ENCODE measurements around the gene GAMT.

The GAMT gene

DNA sequence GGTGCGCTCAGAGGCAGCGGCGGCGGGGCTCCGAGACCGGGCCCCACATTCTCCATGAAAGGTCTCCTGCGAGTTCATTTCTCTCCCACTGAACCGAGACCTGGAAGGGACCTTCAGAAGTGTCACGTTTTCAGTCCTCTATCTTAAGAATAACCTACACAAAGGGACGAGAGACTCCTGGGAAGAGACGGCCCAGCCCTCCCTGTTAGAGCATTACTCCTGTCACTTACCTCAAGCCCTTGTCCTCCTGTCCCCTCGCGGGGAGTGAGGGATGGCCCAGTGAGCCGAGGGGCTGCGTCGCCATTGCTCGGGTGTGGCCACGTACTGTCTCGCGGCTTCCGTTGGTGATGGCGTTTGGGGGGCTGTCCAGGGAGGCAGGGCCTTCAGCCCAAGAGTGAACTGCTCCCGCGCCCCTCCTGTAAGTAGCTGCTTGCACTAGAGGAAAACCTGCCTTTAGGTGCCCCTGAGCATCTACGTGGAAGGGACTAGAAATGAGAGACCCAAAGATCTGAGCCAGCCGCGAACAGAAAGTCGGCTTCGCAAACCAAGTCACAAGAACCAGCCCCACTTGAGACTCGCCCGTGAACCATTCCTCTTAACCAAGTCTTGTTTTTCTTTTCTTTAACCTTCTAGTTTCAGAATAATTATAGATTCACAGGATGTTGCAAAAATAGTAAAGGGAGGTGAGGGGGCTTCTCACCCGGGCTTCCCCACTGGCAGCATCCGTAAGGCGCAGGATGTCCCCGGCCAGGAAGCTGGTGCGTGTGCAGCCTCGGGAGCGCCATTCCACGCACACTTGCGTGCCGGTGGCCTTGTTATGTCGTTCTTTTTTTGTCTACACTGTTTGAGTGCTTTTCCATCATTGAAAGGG, 38.7 kb downstream of the GAMT start:
- TF ChIP-seq, protein P1, sequence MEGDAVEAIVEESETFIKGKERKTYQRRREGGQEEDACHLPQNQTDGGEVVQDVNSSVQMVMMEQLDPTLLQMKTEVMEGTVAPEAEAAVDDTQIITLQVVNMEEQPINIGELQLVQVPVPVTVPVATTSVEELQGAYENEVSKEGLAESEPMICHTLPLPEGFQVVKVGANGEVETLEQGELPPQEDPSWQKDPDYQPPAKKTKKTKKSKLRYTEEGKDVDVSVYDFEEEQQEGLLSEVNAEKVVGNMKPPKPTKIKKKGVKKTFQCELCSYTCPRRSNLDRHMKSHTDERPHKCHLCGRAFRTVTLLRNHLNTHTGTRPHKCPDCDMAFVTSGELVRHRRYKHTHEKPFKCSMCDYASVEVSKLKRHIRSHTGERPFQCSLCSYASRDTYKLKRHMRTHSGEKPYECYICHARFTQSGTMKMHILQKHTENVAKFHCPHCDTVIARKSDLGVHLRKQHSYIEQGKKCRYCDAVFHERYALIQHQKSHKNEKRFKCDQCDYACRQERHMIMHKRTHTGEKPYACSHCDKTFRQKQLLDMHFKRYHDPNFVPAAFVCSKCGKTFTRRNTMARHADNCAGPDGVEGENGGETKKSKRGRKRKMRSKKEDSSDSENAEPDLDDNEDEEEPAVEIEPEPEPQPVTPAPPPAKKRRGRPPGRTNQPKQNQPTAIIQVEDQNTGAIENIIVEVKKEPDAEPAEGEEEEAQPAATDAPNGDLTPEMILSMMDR (IDR thresholded peaks at IDR 0.05) = no peak

DNA sequence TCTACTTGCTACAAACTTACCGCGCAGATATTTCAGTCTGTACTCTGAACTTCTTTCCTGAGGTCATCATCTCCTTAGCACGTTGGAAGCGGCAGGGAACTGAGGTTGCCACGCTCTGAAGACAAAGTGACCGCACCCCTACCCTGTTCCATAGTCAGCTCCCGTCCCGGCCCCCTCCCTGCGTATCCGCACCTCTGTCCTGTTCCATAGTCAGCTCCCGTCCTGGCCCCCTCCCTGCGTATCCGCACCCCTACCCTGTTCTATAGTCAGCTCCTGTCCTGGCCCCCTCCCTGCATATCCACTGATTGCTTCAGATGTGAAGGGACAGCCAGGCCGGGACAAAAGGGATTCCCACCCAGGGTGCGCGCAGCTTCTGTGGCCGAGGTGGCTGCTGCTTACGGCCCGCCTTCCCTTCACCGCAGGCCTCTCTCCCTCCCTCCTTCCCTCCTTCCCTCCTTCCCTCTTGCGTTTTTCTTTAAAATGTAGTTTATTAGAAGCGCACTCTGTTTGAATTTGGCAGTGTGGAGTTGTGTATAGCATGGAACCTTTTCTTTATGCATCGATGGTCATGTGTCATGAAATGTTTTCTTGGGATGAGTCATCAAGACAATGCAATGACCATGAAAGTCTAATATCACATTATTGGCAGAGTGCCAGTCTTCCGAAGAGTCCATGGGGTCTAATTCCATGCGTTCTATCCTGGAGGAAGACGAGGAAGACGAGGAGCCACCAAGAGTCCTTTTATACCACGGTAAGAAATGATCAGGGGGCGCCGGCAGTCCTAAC, 39.5 kb downstream of the GAMT start:
- TF ChIP-seq, protein P1 (IDR thresholded peaks at IDR 0.05) = no peak

DNA sequence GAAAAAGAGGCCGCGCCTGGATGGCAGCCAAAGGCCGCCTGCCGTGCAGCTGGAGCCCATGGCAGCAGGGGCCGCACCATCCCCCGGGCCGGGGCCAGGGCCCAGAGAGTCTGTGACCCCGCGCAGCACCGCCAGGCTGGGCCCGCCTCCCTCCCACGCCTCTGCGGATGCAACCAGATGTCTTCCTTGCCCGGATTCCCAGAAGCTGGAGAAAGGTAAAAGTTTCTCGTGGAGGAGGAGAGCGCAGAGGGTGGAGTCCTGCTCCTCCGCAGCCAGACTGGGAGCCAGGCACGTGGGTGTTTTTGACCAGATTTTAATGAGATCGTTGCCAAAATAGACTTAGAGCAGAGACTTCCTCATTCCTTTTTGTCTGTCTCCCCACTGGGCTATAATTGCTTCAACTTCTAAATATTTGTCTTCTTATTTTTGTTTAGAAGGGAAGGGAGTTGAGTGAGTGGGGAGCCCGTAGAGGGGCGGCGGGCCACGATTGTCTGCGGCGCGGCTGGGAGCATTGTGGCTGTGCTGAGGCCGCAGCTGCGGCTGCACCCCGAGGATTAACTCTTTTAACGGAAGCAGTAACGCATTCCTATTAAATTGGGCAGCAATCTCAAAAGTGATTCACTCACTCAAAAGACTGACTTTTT, 40.4 kb downstream of the GAMT start:
- TF ChIP-seq, protein P1 (IDR thresholded peaks at IDR 0.05) = no peak

DNA sequence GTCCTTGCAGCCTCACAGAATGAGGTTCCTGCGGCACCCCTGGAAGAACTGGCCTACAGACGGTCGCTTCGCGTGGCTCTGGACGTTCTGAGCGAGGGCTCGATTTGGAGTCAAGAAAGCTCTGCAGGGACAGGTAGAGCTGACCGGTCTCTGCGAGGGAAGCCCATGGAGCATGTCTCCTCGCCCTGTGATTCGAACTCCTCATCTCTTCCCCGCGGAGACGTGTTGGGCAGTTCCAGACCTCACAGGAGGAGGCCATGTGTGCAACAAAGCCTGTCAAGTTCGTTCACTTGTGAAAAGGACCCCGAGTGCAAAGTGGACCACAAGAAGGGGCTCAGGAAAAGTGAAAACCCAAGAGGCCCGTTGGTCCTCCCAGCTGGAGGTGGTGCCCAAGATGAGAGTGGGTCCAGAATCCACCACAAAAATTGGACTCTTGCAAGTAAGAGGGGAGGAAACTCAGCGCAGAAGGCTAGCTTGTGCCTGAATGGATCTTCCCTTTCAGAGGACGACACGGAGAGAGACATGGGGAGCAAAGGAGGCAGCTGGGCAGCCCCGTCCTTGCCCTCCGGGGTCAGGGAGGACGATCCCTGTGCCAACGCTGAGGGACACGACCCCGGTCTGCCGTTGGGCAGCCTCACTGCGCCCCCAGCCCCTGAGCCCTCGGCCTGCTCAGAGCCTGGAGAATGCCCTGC, 41.1 kb downstream of the GAMT start:
- TF ChIP-seq, protein P1 (IDR thresholded peaks at IDR 0.05) = no peak

DNA sequence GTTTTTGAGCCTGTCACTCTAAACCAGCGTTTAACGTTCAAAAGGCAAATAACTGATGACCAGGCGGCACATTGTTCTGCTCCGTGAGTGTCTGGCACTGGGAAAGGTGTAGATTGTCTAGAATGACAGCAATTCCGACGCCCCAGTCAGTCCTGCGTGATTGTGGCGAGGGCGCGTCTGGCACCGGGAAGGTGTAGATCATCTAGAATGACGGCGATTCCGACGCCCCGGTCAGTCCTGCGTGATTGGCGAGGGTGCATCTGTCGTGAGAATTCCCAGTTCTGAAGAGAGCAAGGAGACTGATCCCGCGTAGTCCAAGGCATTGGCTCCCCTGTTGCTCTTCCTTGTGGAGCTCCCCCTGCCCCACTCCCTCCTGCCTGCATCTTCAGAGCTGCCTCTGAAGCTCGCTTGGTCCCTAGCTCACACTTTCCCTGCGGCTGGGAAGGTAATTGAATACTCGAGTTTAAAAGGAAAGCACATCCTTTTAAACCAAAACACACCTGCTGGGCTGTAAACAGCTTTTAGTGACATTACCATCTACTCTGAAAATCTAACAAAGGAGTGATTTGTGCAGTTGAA, 43.7 kb downstream of the GAMT start:
- TF ChIP-seq, protein P1 (IDR thresholded peaks at IDR 0.05) = no peak

DNA sequence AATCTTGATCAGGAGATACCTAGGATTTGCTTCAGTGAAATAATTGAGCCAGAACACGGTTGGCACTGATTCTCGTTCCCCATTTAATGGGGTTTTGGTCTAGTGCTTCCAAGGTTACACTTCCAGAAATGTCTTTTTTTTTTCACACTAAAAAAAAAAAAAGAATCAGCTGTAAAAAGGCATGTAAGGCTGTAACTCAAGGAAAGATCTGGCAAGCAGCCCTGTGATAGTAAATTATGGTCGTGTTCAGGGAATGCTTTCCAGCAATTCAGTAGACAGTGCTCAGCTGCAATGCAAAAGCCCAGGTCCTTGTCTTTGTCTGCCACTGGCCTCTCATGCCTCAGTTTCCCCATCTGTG, 44.9 kb downstream of the GAMT start:
- TF ChIP-seq, protein P1 (IDR thresholded peaks at IDR 0.05) = no peak
